Amniotic epithelial cell (primary cell): ENCODE results near the gene FHAD1.

Source experiments
- DNase-seq: peaks from one replicate; pipeline ENCODE4 v3.0.0-alpha.2; 2010; ENCODE audit warnings: low read depth

Gene FHAD1

GRCh38 chr1:15439325-15439724, 192.3 kb downstream of the FHAD1 start:
- no peak for DNase-seq

GRCh38 chr1:15440357-15440756, 193.3 kb downstream of the FHAD1 start:
- no peak for DNase-seq

DNA sequence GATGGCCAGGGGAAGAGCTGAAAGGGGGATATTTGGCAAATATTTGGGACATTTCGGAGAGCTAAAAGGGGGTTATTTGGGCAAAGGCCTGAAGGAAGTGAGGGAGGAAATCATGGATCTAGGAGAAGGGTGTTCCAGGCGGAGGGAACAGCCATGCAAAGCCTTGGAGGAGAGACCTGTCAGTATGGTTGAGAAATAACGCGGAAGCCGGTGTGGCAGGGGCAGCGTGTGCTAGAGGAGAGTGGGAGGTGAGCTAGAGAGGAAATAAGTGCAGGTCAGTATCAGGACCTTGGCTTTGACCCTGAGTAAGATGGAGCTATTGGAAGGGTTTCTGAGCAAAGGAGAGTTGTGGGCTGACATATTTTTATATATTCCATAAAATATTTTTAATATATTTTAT, 194.2 kb downstream of the FHAD1 start:
- no peak for DNase-seq

GRCh38 chr1:15442119-15442518, 195.1 kb downstream of the FHAD1 start:
- no peak for DNase-seq

DNA sequence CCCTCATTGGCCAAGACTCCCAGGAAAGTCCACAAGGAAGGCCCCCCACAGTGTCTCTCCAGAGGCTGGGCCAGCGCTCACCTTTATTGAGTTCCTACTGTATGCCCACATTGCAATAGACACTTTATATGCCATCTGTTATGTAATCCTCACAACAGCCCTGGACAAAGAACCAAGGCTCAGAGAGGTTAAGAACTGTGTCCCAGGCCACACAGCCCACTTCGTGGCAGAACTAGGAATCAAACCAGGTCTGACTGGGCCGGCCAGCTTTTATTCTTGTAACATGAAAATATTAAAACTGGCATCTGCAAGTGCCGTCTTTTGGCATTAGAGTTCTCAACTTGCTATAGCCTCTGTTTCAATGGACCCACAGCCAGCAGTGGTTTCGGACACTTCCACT, 195.7 kb downstream of the FHAD1 start:
- no peak for DNase-seq

- DNase-seq, result no peak
Measured at GRCh38 chr1:15443281-15443680, 196.3 kb downstream of the FHAD1 start.

DNA sequence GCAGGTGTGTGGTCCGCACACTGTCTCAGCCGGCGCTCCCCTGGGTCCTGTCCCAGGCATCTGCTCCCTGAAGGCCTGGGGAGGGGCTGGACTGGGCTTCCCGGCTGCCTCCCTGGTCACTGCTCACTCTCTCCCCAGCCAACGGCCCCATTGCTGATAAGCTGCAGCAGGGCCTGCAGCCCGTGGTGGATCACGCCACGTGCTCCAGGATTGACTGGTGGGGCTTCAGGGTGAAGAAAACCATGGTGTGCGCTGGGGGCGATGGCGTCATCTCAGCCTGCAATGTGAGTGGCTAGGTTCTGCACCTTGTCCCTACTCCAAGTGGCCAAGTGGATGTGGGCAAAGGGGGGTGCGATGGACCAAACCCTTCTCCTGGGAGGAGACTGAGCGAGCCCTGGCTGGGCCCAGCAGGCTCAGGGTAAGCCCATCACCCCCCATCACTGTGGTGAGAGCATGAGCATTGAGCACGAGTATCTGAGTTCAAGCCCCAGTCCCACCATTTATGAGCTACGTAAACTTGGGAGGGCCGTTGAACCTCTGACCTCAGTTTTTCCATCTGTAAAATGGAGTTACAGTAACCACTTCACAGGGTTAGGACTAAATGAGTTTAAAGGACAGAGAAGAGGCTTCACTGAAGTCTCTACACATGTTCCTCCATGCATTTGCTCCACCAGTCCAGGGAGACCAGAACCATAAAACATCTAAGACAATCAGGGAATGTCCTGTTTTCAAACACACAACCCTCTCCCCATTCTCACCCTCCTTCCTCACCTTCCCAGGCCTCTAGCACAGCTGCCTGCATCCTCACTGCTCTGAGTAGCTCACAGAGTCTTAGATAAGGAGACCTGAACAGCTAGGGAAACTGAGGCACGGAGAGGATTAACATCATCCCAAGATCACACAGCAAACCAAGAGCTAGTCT, 197.7 kb downstream of the FHAD1 start:
- peak; percentile 59 for DNase-seq

GRCh38 chr1:15445390-15446122, 198.5 kb downstream of the FHAD1 start:
- DNase-seq, result no peak

DNA sequence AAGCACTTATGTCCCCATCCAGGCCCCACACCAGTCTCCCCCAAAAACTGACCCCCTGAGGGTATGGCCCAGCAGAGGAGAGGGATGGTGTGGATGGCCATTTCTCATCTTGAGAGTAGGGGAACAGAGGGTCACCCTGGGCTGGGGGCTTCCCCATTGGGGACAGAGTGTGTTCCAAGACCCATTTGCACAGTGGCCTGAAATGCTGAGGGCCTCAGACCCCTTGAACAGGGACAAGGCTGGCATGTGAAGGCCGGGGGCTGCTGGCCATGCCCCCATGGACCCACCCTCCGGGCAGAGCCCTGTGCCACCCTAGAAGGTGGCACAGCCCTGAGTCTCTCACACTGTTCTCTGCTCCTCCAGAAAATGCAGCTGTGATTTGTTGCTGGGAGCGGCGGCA, 199.2 kb downstream of the FHAD1 start:
- DNase-seq, result no peak
